Activated B cell treated with CpG ODN at 0.5 μM for 24 hours (primary cell): ENCODE measurements around the gene TCF12. TPM values are rescaled to one million over a fixed set of nuclear protein-coding genes. Genes with fewer than 3 reads are reported as not detected.

Experiments
- ATAC-seq: fragments of 200-7000 bp; cut with Tn5 transposase; one replicate; pipeline ENCODE4 v1.10.0; 2021; ENCODE audit warnings: low read depth, mild to moderate bottlenecking, moderate library complexity
- CTCF ChIA-PET: fragments of 350-600 bp; sonication (Branson Sonifier 250); formaldehyde crosslinking; loops from one replicate; lab custom pipeline; 2021; ENCODE audit warnings: antibody characterized with exemption; lab: Charles Lee
- POLR2A ChIA-PET: fragments of 350-600 bp; sonication (Branson Sonifier 250); formaldehyde crosslinking; loops from one replicate; lab custom pipeline; 2021; ENCODE audit warnings: antibody characterized with exemption; lab: Charles Lee
- DNase-seq: peaks from one replicate; pipeline ENCODE4 v3.0.0; 2022
- H3K27ac Mint-ChIP-seq: one replicate; pipeline ENCODE4 v1.8.0; 2020; ENCODE audit warnings: mixed read lengths
- H3K27me3 Mint-ChIP-seq: one replicate; pipeline ENCODE4 v1.8.0; 2021; ENCODE audit warnings: mixed read lengths
- H3K36me3 Mint-ChIP-seq: one replicate; pipeline ENCODE4 v1.8.0; 2021; ENCODE audit warnings: low read depth, mixed read lengths
- H3K4me1 Mint-ChIP-seq: one replicate; pipeline ENCODE4 v1.8.0; 2021; ENCODE audit warnings: mixed read lengths
- H3K4me3 Mint-ChIP-seq: one replicate; pipeline ENCODE4 v1.8.0; 2020; ENCODE audit warnings: mild to moderate bottlenecking, mixed read lengths
- H3K9me3 Mint-ChIP-seq: one replicate; pipeline ENCODE4 v1.8.0; 2020; ENCODE audit warnings: mixed read lengths
- intact Hi-C: fragments of 100-400 bp; cut with micrococcal nuclease; formaldehyde crosslinking; loops from one replicate; pipeline ENCODE4 v1.15.1; 2024
- total RNA-seq: library from RNA; stranded (reverse); gene quantifications from 2 replicates; pipeline ENCODE4 v1.2.3, GENCODE V29; 2022
- TF ChIP-seq, protein P1 (sequence below): fragments of 200-600 bp; IDR thresholded peaks from one replicate; pipeline ENCODE4 v1.8.0; 2022; ENCODE audit warnings: antibody characterized with exemption, mild to moderate bottlenecking

Gene TCF12
- total RNA-seq, 1 donor from 2014 or later = 119 TPM

DNA sequence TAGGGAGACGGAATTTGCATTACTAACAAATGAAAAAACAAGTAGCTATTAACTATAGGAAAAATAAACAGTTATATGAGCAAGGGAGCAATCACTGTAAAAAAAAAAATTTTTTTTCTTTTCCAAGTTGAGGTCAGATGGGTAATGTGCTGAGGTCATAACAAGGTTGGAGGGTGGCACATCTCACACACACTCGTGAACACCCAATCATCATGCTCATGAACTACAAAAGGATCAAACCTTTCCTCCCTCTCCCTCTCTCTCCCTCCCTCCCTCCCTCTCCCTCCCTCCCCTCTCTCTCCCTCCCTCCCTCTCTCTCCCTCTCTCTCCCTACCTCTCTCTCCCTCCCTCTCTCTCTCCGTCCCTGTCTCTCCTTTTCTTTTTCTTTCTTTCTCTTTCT, 360.0 kb downstream of the TCF12 start:
- TF ChIP-seq, protein P1, sequence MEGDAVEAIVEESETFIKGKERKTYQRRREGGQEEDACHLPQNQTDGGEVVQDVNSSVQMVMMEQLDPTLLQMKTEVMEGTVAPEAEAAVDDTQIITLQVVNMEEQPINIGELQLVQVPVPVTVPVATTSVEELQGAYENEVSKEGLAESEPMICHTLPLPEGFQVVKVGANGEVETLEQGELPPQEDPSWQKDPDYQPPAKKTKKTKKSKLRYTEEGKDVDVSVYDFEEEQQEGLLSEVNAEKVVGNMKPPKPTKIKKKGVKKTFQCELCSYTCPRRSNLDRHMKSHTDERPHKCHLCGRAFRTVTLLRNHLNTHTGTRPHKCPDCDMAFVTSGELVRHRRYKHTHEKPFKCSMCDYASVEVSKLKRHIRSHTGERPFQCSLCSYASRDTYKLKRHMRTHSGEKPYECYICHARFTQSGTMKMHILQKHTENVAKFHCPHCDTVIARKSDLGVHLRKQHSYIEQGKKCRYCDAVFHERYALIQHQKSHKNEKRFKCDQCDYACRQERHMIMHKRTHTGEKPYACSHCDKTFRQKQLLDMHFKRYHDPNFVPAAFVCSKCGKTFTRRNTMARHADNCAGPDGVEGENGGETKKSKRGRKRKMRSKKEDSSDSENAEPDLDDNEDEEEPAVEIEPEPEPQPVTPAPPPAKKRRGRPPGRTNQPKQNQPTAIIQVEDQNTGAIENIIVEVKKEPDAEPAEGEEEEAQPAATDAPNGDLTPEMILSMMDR = no peak
- no peak for DNase-seq
- H3K4me3 Mint-ChIP-seq = no peak overlapping the region
- intact Hi-C loops = no loop called here
- H3K27ac Mint-ChIP-seq = peak overlapping the region; percentile 76
- POLR2A ChIA-PET = interaction anchor here (0.7 to 15.0 kb wide), 2 partner anchors 14 to 23 kb away, joined by 4 to 387 read pairs; no protein-coding TSS in a partner anchor
- no peak for ATAC-seq
- H3K4me1 Mint-ChIP-seq = peaks cover 55% of the 10 kb centered on the region
- H3K36me3 Mint-ChIP-seq = peaks cover 36% of the 10 kb centered on the region
- CTCF ChIA-PET = interaction anchor here (0.6 kb wide), 1 partner anchor 395 kb away, joined by 3 read pairs; no protein-coding TSS in a partner anchor
- H3K9me3 Mint-ChIP-seq = no peaks in the 10 kb centered on the region
- H3K27me3 Mint-ChIP-seq = no peaks in the 10 kb centered on the region

DNA sequence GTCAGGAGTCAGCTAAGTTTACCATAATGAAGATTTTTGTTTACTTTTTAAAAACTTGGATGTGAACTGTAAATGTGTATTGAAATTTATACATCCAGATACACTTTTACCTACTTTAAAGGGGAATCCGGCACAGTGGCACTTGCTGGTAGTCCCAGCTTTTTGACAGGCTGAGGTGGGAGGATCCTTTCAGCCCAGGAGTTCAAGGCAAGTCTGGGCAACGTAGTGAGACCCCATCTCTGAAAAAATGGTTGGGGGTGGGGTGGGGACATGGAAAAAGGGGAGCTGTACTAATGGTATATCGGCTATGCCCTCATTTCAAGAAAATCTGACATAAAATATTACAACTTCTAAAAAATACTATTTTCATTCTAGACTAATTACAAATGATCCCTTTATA, 362.0 kb downstream of the TCF12 start:
- intact Hi-C loops = loop anchor here (2.0 to 10.0 kb wide), 2 partner anchors 22 to 1036 kb away; partner anchors contain the start of gene RFX7
- no peaks in the 10 kb centered on the region for H3K9me3 Mint-ChIP-seq
- ChIA-PET CTCF (interaction anchor here (2.1 to 2.9 kb wide), 2 partner anchors 26 to 134 kb away, joined by 6 to 12 read pairs; no protein-coding TSS in a partner anchor), POLR2A (interaction anchor here (0.7 to 15.0 kb wide), 6 partner anchors 10 to 187 kb away, joined by 3 to 387 read pairs (median 8); no protein-coding TSS in a partner anchor)
- H3K27me3 Mint-ChIP-seq = no peaks in the 10 kb centered on the region
- TF ChIP-seq, protein P1 = no peak
- H3K4me1 Mint-ChIP-seq = peaks cover 73% of the 10 kb centered on the region
- no peak for ATAC-seq
- H3K36me3 Mint-ChIP-seq = peaks cover 21% of the 10 kb centered on the region
- peak overlapping the region; percentile 76 for H3K27ac Mint-ChIP-seq
- no peak for DNase-seq
- H3K4me3 Mint-ChIP-seq = no peak overlapping the region

DNA sequence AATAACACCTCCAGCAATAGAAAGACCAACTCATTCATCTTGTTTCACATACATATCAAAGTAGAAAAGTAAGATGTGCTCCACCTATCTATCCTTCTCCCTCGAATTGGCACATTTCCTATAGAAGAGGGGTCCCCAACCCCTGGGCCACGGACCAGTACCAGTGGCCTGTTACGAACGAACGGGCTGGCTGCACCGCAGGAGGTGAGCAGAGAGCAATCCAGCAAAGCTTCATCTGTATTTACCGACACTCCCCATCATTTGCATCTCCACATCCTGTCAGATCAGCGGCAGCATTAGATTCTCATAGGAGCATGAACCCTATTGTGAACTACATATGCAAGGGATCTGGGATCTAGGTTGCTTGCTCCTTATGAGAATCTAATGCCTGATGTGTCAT, 362.9 kb downstream of the TCF12 start:
- POLR2A ChIA-PET = interaction anchor here (0.7 to 15.0 kb wide), 7 partner anchors 9 to 131 kb away, joined by 3 to 387 read pairs (median 6); no protein-coding TSS in a partner anchor
- Mint-ChIP-seq H3K4me1 (peaks cover 79% of the 10 kb centered on the region), H3K27me3 (no peaks in the 10 kb centered on the region), H3K9me3 (no peaks in the 10 kb centered on the region), H3K4me3 (peak overlapping the region; percentile 83), H3K27ac (peak overlapping the region; percentile 98), H3K36me3 (peaks cover 18% of the 10 kb centered on the region)
- CTCF ChIA-PET = interaction anchor here (0.7 to 2.9 kb wide), 3 partner anchors 25 to 135 kb away, joined by 3 to 12 read pairs (median 6); no protein-coding TSS in a partner anchor
- intact Hi-C loops = loop anchor here (1.0 to 10.0 kb wide), 3 partner anchors 19 to 1037 kb away; partner anchors contain the start of gene RFX7
- ATAC-seq = peak; percentile 65
- TF ChIP-seq, protein P1 = no peak
- DNase-seq = no peak

DNA sequence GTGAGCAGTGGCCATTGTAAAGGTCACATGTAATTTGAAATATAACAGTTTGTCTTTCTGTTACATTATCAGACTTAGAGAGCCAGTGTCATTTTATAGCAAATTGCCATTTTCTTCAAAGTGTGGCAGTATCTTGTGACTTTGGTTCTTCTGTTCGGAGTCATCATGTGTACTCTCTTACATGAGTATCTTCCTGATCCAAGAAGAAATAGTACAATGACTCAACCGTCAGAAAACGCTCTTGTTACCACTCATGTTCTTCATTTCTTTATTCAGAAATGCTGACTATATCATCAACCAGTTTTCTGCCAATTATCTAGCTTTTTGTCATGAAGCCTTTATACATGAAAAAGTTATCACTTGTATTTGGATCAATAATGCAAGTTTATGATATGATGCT, 364.2 kb downstream of the TCF12 start:
- peak overlapping the region; percentile 98 for H3K27ac Mint-ChIP-seq
- POLR2A ChIA-PET = interaction anchor here (2.0 to 15.0 kb wide), 2 partner anchors 19 to 23 kb away, joined by 6 to 387 read pairs; no protein-coding TSS in a partner anchor
- peak overlapping the region; percentile 79 for H3K4me3 Mint-ChIP-seq
- TF ChIP-seq, protein P1 = no peak
- ATAC-seq (no peak), DNase-seq (no peak)
- CTCF ChIA-PET = interaction anchor here (0.8 to 2.9 kb wide), 3 partner anchors 18 to 242 kb away, joined by 3 to 12 read pairs (median 3); no protein-coding TSS in a partner anchor
- H3K36me3 Mint-ChIP-seq = peaks cover 21% of the 10 kb centered on the region
- no peaks in the 10 kb centered on the region for H3K9me3 Mint-ChIP-seq
- H3K27me3 Mint-ChIP-seq = no peaks in the 10 kb centered on the region
- intact Hi-C loops = loop anchor here (10.0 kb wide), 1 partner anchor 1038 kb away; the partner anchor contains the start of gene RFX7
- peaks cover 93% of the 10 kb centered on the region for H3K4me1 Mint-ChIP-seq
